ENCODE measurements around the gene GSTT4.
"Not testable (repeated sequence)": the region's sequence is repeated elsewhere in the genome, so short reads cannot be mapped to it uniquely, and the experiment has no call there.

- not testable (repeated sequence) for TF ChIP-seq POLR2A (IDR thresholded peaks at IDR 0.05)
- TF ChIP-seq, protein P1, sequence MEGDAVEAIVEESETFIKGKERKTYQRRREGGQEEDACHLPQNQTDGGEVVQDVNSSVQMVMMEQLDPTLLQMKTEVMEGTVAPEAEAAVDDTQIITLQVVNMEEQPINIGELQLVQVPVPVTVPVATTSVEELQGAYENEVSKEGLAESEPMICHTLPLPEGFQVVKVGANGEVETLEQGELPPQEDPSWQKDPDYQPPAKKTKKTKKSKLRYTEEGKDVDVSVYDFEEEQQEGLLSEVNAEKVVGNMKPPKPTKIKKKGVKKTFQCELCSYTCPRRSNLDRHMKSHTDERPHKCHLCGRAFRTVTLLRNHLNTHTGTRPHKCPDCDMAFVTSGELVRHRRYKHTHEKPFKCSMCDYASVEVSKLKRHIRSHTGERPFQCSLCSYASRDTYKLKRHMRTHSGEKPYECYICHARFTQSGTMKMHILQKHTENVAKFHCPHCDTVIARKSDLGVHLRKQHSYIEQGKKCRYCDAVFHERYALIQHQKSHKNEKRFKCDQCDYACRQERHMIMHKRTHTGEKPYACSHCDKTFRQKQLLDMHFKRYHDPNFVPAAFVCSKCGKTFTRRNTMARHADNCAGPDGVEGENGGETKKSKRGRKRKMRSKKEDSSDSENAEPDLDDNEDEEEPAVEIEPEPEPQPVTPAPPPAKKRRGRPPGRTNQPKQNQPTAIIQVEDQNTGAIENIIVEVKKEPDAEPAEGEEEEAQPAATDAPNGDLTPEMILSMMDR (IDR thresholded peaks at IDR 0.05), result not testable (repeated sequence)
These were observed 15.5 kb downstream of the GSTT4 start for GRCh38 chr22:23989583-23990244.
